CD4-positive, alpha-beta T cell treated with Interleukin-1 beta for 1 hour (primary cell): ENCODE results near the gene FGFR3.

Source experiments
- DNase-seq, 2 donors: peaks; one replicate each; pipeline ENCODE4 v3.0.0-alpha.2; 2020 to 2022

The FGFR3 gene

GRCh38 chr4:1756893-1757779 is 36.0 kb upstream of the FGFR3 start:
- DNase-seq, result no peak

GRCh38 chr4:1757836-1758235 is 35.3 kb upstream of the FGFR3 start:
- DNase-seq, result no peak

- no peak for DNase-seq
These were observed 34.6 kb upstream of the FGFR3 start for GRCh38 chr4:1758306-1759121.

- DNase-seq, result no peak
These were observed 33.8 kb upstream of the FGFR3 start for GRCh38 chr4:1759170-1759817.

GRCh38 chr4:1759818-1760223 is 33.3 kb upstream of the FGFR3 start:
- no peak for DNase-seq

GRCh38 chr4:1760521-1761071 is 32.5 kb upstream of the FGFR3 start:
- no peak for DNase-seq

- DNase-seq, result no peak
These were observed 31.9 kb upstream of the FGFR3 start for GRCh38 chr4:1761130-1761689.

- DNase-seq, result no peak
These were observed 30.7 kb upstream of the FGFR3 start for GRCh38 chr4:1762264-1763010.

- DNase-seq, result no peak
These were observed 30.0 kb upstream of the FGFR3 start for GRCh38 chr4:1763070-1763549.

GRCh38 chr4:1763550-1764080 is 29.5 kb upstream of the FGFR3 start:
- DNase-seq, result no peak

- DNase-seq, result no peak
These were observed 28.4 kb upstream of the FGFR3 start for GRCh38 chr4:1764670-1765069.

- DNase-seq, result no peak
These were observed 27.6 kb upstream of the FGFR3 start for GRCh38 chr4:1765409-1766072.

- DNase-seq, result no peak
These were observed 26.7 kb upstream of the FGFR3 start for GRCh38 chr4:1766106-1767060.

GRCh38 chr4:1767061-1767769 is 25.9 kb upstream of the FGFR3 start:
- DNase-seq, result peak in 1 of 2 donors; percentile 25

- DNase-seq, result peak in 1 of 2 donors; percentile 26
These were observed 25.2 kb upstream of the FGFR3 start for GRCh38 chr4:1767770-1768366.

- DNase-seq, result no peak
These were observed 24.6 kb upstream of the FGFR3 start for GRCh38 chr4:1768367-1769034.

GRCh38 chr4:1769692-1770091 is 23.4 kb upstream of the FGFR3 start:
- no peak for DNase-seq

- no peak for DNase-seq
These were observed 22.8 kb upstream of the FGFR3 start for GRCh38 chr4:1770245-1770644.
